Endodermal cell (in vitro differentiated cells): ENCODE data around the gene SPTLC1. TPM values are rescaled to one million over a fixed set of nuclear protein-coding genes. Genes with fewer than 3 reads are reported as not detected.

Experiments used
- DNase-seq: peaks from one replicate; pipeline ENCODE4 v3.0.0-alpha.2; 2017
- H3K27ac ChIP-seq: 2 replicates; pipeline ENCODE4 v1.5.1; 2013; ENCODE audit warnings: mild to moderate bottlenecking, low read depth, low read length, moderate library complexity
- H3K27me3 ChIP-seq: 2 replicates; pipeline ENCODE4 v1.6.1; 2013; ENCODE audit warnings: mild to moderate bottlenecking, low read length, moderate library complexity; ENCODE audit not compliant: insufficient read depth, control insufficient read depth, poor library complexity, severe bottlenecking
- H3K36me3 ChIP-seq: 2 replicates; pipeline ENCODE4 v1.7.0; 2013; ENCODE audit warnings: mild to moderate bottlenecking, low read length, moderate library complexity; ENCODE audit not compliant: control insufficient read depth, insufficient read depth
- H3K4me1 ChIP-seq: one replicate; pipeline ENCODE4 v1.7.0; 2013; ENCODE audit warnings: low read length; ENCODE audit not compliant: control insufficient read depth, insufficient read depth
- H3K4me3 ChIP-seq: 2 replicates; pipeline ENCODE4 v1.5.1; 2013; ENCODE audit warnings: mild to moderate bottlenecking, low read length, moderate library complexity
- H3K9ac ChIP-seq: 2 replicates; pipeline ENCODE4 v1.6.1; 2013; ENCODE audit warnings: mild to moderate bottlenecking, low read length, moderate library complexity; ENCODE audit not compliant: poor library complexity, severe bottlenecking; ENCODE audit errors: extremely low read depth
- H3K9me3 ChIP-seq: 2 replicates; pipeline ENCODE4 v1.6.1; 2013; ENCODE audit warnings: mild to moderate bottlenecking, low read length, moderate library complexity; ENCODE audit not compliant: control insufficient read depth
- H3K27ac Mint-ChIP-seq: 2 replicates; pipeline ENCODE4 v1.8.0; 2020; ENCODE audit warnings: mixed read lengths
- H3K27me3 Mint-ChIP-seq: 2 replicates; pipeline ENCODE4 v1.8.0; 2021; ENCODE audit warnings: mild to moderate bottlenecking, mixed read lengths; ENCODE audit not compliant: insufficient read depth
- H3K36me3 Mint-ChIP-seq: 2 replicates; pipeline ENCODE4 v1.8.0; 2020; ENCODE audit warnings: low read depth, mixed read lengths
- H3K4me1 Mint-ChIP-seq: 2 replicates; pipeline ENCODE4 v1.8.0; 2020; ENCODE audit warnings: mixed read lengths
- H3K4me3 Mint-ChIP-seq: 2 replicates; pipeline ENCODE4 v1.8.0; 2020; ENCODE audit warnings: mild to moderate bottlenecking, moderate library complexity, mixed read lengths
- H3K9me3 Mint-ChIP-seq: 2 replicates; pipeline ENCODE4 v1.8.0; 2020; ENCODE audit warnings: mild to moderate bottlenecking, mixed read lengths
- WGBS, 2 experiments: methylation state at CpG; one replicate each; pipeline versions ENCODE4 v1.1.5 to v1.1.7; 2013; ENCODE audit warnings: missing lambda C conversion rate in 2 of 2, mixed read lengths in 1 of 2; ENCODE audit not compliant: insufficient coverage in 1 of 2, insufficient read length in 1 of 2; 5-methylcytosine and 5-hydroxymethylcytosine counted together
- total RNA-seq, 2 donors: library from RNA; stranded (reverse); fragmentation: NEBNext Ultra II Directional in 1 of 2; extraction: Animal tissue kit (Norgen Biotek cat#: 25700) in 1 of 2; gene quantifications; 2 replicates in 1 of 2; 3 replicates in 1 of 2; pipeline ENCODE4 v1.2.1, GENCODE V29; 2021
- TF ChIP-seq, protein P1 (sequence below): fragments of 200-600 bp; sonication (generic); conservative IDR thresholded peaks from 2 replicates; pipeline ENCODE4 v1.5.0; 2021; ENCODE audit warnings: antibody characterized with exemption, mild to moderate bottlenecking

Gene SPTLC1
- total RNA-seq, 2 donors from 2014 or later: 68.3 to 75.6 TPM

DNA sequence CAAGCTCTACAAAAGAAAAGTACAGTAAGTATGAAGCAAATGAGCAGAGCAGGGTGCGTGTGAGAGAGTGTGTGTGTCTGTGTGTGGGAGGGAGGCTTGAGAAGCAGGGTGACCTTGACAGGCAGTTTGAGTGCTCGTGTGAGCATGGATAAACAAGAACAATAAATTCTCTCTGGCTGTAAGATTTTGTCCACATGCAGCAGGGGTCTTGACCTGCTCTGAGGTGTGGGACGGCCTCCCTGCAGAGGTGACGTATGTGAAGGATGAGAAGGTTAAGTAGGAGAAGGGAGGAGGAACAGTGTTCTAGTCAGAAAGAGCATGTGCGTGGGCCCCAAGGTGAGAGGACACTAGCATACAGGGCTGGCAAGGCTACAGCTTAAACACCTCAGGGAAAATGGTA lies 49.0 kb downstream of the SPTLC1 start:
- DNase-seq: no peak
- Mint-ChIP-seq H3K27me3 (no peaks in the 10 kb centered on the region), H3K4me1 (no peaks in the 10 kb centered on the region), H3K4me3 (no peak overlapping the region), H3K36me3 (peaks cover 82% of the 10 kb centered on the region), H3K27ac (peak overlapping the region; percentile 31), H3K9me3 (peaks cover 24% of the 10 kb centered on the region)
- H3K36me3 ChIP-seq: peaks cover 90% of the 10 kb centered on the region
- H3K9me3 ChIP-seq: peaks cover 38% of the 10 kb centered on the region
- H3K4me1 ChIP-seq: no peaks in the 10 kb centered on the region
- TF ChIP-seq, protein P1, sequence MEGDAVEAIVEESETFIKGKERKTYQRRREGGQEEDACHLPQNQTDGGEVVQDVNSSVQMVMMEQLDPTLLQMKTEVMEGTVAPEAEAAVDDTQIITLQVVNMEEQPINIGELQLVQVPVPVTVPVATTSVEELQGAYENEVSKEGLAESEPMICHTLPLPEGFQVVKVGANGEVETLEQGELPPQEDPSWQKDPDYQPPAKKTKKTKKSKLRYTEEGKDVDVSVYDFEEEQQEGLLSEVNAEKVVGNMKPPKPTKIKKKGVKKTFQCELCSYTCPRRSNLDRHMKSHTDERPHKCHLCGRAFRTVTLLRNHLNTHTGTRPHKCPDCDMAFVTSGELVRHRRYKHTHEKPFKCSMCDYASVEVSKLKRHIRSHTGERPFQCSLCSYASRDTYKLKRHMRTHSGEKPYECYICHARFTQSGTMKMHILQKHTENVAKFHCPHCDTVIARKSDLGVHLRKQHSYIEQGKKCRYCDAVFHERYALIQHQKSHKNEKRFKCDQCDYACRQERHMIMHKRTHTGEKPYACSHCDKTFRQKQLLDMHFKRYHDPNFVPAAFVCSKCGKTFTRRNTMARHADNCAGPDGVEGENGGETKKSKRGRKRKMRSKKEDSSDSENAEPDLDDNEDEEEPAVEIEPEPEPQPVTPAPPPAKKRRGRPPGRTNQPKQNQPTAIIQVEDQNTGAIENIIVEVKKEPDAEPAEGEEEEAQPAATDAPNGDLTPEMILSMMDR: no peak
- 93% methylated on average over 4 to 5 of the region's 5 CpGs for WGBS, 2 experiments
- no peak overlapping the region for H3K4me3 ChIP-seq
- H3K27me3 ChIP-seq: no peaks in the 10 kb centered on the region
- H3K27ac ChIP-seq: no peak overlapping the region
- H3K9ac ChIP-seq: no peak overlapping the region

DNA sequence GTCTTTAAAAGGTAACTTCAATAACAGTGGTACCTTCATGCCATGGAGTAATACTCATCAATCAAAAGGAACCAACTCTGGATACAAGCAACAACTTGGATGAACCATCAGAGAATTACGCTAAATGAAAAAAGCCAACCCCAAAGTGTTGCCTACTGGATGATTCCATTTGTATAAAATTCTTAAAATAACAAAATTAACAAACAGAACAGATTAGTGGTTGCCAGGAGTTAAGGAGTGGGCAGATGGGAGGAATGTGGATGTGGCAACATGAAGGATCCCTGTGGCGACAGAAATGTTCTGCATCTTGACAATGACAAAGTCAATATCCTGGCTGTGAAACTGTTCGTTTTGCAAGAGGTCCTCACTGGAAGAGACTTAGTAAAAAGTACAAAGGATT lies 50.5 kb downstream of the SPTLC1 start:
- DNase-seq: no peak
- TF ChIP-seq, protein P1: no peak
- Histone ChIP-seq H3K9ac (no peak overlapping the region), H3K9me3 (peaks cover 44% of the 10 kb centered on the region), H3K4me1 (peaks cover under 1% of the 10 kb centered on the region), H3K4me3 (no peak overlapping the region), H3K27ac (no peak overlapping the region), H3K27me3 (no peaks in the 10 kb centered on the region), H3K36me3 (peaks cover 93% of the 10 kb centered on the region)
- Mint-ChIP-seq H3K4me3 (no peak overlapping the region), H3K9me3 (peaks cover 34% of the 10 kb centered on the region), H3K4me1 (peaks cover 4% of the 10 kb centered on the region), H3K27me3 (no peaks in the 10 kb centered on the region), H3K36me3 (peaks cover 84% of the 10 kb centered on the region), H3K27ac (no peak overlapping the region)
- 80 to 86% methylated on average over 1 to 3 of the region's 3 CpGs for WGBS, 2 experiments

DNA sequence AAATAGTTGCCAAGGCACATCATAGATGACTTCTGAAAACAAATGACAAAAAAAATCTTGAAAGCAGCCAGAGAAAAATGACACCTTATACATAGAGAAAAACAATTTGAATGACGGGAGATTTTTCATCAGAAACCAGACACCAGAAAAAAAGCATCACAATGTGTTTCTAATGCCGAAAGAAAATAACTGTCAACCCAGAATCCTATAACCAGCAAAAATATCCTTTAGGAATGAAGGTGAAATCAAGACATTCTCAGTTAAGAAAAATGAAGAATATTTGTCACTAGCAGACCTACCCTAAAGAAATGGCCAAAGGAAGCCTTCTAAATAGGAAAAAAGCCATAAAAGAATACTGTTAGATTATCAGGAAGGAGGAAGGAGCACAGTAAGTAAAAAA lies 54.0 kb downstream of the SPTLC1 start:
- peaks cover 34% of the 10 kb centered on the region for H3K9me3 Mint-ChIP-seq
- WGBS, 2 experiments: 91% methylated on average over 2 of the region's 2 CpGs; no CpG with 5 or more reads in 1 of the 2 experiments
- no peak overlapping the region for H3K4me3 Mint-ChIP-seq
- no peak overlapping the region for H3K27ac Mint-ChIP-seq
- H3K9ac ChIP-seq: no peak overlapping the region
- peaks cover 44% of the 10 kb centered on the region for H3K9me3 ChIP-seq
- H3K4me1 ChIP-seq: peaks cover 3% of the 10 kb centered on the region
- DNase-seq: no peak
- no peaks in the 10 kb centered on the region for H3K27me3 ChIP-seq
- H3K27ac ChIP-seq: no peak overlapping the region
- peaks cover 12% of the 10 kb centered on the region for H3K4me1 Mint-ChIP-seq
- no peaks in the 10 kb centered on the region for H3K27me3 Mint-ChIP-seq
- H3K36me3 ChIP-seq: peaks cover 94% of the 10 kb centered on the region
- peak overlapping the region; percentile 19 for H3K4me3 ChIP-seq
- TF ChIP-seq, protein P1: no peak
- H3K36me3 Mint-ChIP-seq: peaks cover 74% of the 10 kb centered on the region
